ENCODE results near the gene UNC80.

Gene UNC80

DNA sequence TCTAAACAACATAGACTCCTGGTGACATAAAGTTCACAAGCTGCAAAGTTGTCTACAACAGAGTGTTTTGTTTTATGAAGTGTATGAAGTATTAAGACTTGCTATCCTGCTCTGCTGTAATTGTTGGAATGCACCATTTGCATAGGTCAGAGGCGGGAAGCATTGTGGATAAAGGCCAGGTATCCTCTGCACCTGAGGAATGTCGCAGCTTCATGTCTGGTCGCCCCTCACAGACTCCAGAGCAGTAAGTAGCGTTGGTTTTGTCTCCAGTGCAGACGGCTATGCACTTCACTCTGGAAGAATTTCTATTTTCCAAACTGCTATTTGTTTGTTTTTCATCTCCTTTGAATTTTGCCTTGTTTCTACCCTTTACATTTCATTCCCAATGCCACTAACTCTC is 63.1 kb downstream of the UNC80 start:
- H3K4me3 ChIP-seq (ENCODE audit: low read depth in 1 of 5, low read length in 5 of 5): no peak overlapping the region
- no peaks in the 10 kb centered on the region for H3K36me3 ChIP-seq (ENCODE audit: control insufficient read depth in 5 of 5, insufficient read depth in 5 of 5, low read length in 5 of 5)
- no peak overlapping the region for H3K9ac ChIP-seq (ENCODE audit: low read length in 5 of 5)
- H3K9me3 ChIP-seq (ENCODE audit: control insufficient read depth in 5 of 5, low read length in 5 of 5): no peaks in the 10 kb centered on the region
- no peaks in the 10 kb centered on the region for H3K4me1 ChIP-seq (ENCODE audit: control insufficient read depth in 5 of 5, insufficient read depth in 5 of 5, low read length in 5 of 5)
- H3K27ac ChIP-seq (ENCODE audit: low read depth, low read length): no peak overlapping the region
- no peaks in the 10 kb centered on the region for H3K27me3 ChIP-seq (ENCODE audit: control insufficient read depth in 5 of 5, insufficient read depth in 4 of 5, low read length in 5 of 5)

DNA sequence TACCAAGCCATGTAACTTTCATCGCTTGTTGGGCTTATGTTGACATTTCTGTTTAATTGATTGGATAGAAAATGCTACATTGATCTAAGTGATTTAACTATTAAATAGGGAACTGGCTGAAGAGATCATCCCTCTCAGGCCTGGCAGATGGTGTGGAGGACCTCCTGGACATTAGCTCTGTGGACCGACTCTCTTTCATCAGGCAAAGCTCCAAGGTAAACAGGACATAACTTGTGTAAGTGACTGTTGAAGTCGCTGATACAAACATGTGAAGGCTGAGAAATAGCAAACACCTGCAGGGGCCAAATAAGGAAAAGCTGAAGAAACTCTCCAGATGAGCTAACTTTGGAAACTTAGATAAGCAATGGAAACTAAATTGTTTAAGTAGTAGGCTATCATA is 68.8 kb downstream of the UNC80 start:
- Histone ChIP-seq H3K4me3 (ENCODE audit: low read depth in 1 of 5, low read length in 5 of 5) (no peak overlapping the region), H3K9me3 (ENCODE audit: control insufficient read depth in 5 of 5, low read length in 5 of 5) (no peaks in the 10 kb centered on the region), H3K4me1 (ENCODE audit: control insufficient read depth in 5 of 5, insufficient read depth in 5 of 5, low read length in 5 of 5) (no peaks in the 10 kb centered on the region), H3K27ac (ENCODE audit: low read depth, low read length) (no peak overlapping the region), H3K36me3 (ENCODE audit: control insufficient read depth in 5 of 5, insufficient read depth in 5 of 5, low read length in 5 of 5) (no peaks in the 10 kb centered on the region), H3K27me3 (ENCODE audit: control insufficient read depth in 5 of 5, insufficient read depth in 4 of 5, low read length in 5 of 5) (no peaks in the 10 kb centered on the region), H3K9ac (ENCODE audit: low read length in 5 of 5) (no peak overlapping the region)

DNA sequence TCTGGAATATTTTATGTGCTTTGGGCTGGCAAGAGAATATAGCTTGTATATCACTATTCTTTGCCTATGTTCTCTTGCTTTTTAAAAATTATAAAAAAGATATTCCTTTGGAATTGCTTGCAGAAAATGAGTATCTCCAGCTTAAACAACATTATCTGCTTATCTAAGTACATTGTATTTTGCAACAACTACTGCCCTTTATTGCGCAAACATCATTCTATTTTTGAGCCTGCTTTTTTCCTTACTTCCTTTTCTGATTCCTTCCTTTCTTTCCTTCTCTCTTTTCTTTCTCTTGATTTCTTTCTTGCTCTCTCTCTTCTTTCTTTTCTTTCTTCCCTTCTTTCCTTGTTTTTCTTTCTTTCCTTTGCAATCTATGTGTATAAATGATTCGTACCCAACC is 74.0 kb downstream of the UNC80 start:
- H3K36me3 ChIP-seq (ENCODE audit: control insufficient read depth in 5 of 5, insufficient read depth in 5 of 5, low read length in 5 of 5): no peaks in the 10 kb centered on the region
- H3K9me3 ChIP-seq (ENCODE audit: control insufficient read depth in 5 of 5, low read length in 5 of 5): no peaks in the 10 kb centered on the region
- H3K4me1 ChIP-seq (ENCODE audit: control insufficient read depth in 5 of 5, insufficient read depth in 5 of 5, low read length in 5 of 5): no peaks in the 10 kb centered on the region
- no peak overlapping the region for H3K9ac ChIP-seq (ENCODE audit: low read length in 5 of 5)
- H3K27ac ChIP-seq (ENCODE audit: low read depth, low read length): no peak overlapping the region
- no peak overlapping the region for H3K4me3 ChIP-seq (ENCODE audit: low read depth in 1 of 5, low read length in 5 of 5)
- no peaks in the 10 kb centered on the region for H3K27me3 ChIP-seq (ENCODE audit: control insufficient read depth in 5 of 5, insufficient read depth in 4 of 5, low read length in 5 of 5)

DNA sequence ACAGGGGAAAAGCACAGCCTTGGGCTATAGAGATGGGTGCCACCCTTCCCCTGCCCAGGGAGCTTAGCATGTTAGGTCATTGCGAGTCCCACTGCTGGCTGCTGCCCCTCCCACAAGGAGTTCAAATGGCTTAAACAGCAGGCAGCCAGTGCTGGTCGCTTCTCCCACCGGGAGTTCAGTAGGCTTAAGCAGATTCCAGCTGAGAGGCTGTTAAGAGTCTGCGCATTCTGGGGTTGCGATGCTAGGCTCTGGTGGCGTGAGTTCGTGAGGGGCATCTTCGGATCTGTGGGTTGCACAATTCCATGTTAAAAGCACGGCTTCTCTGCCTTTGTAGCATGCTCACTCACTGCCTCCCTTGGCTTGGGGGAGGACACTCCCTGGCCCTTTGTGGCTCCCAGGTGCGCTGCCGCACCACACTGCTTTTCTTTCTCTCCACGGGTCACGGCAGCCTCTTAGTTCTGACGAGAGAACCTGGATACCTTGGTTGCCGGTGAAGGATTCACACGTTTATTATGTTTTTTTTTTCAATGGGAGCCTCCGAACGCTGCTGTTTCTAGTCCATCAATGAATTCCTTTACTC is 93.2 kb downstream of the UNC80 start:
- Histone ChIP-seq H3K27me3 (ENCODE audit: control insufficient read depth in 5 of 5, insufficient read depth in 4 of 5, low read length in 5 of 5) (peaks cover 0 to 3% (median 0%) of the 10 kb centered on the region in 5 donors), H3K36me3 (ENCODE audit: control insufficient read depth in 5 of 5, insufficient read depth in 5 of 5, low read length in 5 of 5) (no peaks in the 10 kb centered on the region)

DNA sequence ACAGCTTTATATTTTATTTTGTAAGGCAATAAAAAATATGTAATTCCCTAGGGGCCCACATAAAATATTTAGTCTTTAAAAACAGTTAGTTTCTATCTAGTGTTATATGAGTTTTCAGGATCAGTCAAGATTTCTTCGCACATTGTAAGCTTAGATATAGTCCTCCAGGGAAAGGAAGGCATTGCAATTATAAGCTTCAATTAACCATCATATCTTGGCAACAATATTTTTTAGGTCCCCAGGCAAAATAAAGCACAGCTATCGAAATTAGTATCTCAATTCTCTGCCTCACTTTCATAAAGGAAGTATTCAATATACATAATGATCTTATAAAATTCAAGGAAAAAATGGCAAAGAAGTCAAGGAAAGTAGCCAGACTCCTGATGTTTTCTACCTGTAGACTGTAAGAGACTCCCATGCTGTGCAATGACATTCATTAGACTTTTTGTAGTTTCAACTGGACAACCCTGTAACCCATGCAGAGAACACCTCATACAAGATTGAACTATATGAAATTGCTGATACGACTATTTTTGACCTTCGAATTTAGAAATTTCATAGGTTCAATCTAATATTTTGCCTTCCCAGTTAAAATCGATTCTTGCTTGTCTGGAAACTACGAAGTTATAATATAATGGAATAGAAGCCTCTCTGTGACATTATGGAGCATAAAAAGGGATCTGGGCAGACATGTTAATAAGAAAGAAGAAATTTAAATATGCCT is 96.8 kb downstream of the UNC80 start:
- H3K4me1 ChIP-seq (ENCODE audit: control insufficient read depth in 5 of 5, insufficient read depth in 5 of 5, low read length in 5 of 5): no peaks in the 10 kb centered on the region
- no peak overlapping the region for H3K4me3 ChIP-seq (ENCODE audit: low read depth in 1 of 5, low read length in 5 of 5)
- H3K27me3 ChIP-seq (ENCODE audit: control insufficient read depth in 5 of 5, insufficient read depth in 4 of 5, low read length in 5 of 5): peaks cover 0 to 3% (median 0%) of the 10 kb centered on the region in 5 donors
- H3K36me3 ChIP-seq (ENCODE audit: control insufficient read depth in 5 of 5, insufficient read depth in 5 of 5, low read length in 5 of 5): no peaks in the 10 kb centered on the region
- no peak overlapping the region for H3K27ac ChIP-seq (ENCODE audit: low read depth, low read length)
- no peak overlapping the region for H3K9ac ChIP-seq (ENCODE audit: low read length in 5 of 5)
- peaks cover 0 to 5% (median 0%) of the 10 kb centered on the region in 5 donors for H3K9me3 ChIP-seq (ENCODE audit: control insufficient read depth in 5 of 5, low read length in 5 of 5)

More for the DNA sequence above, 93.2 kb downstream of the UNC80 start:
- Histone ChIP-seq H3K4me1 (ENCODE audit: control insufficient read depth in 5 of 5, insufficient read depth in 5 of 5, low read length in 5 of 5) (no peaks in the 10 kb centered on the region), H3K4me3 (ENCODE audit: low read depth in 1 of 5, low read length in 5 of 5) (no peak overlapping the region), H3K27ac (ENCODE audit: low read depth, low read length) (no peak overlapping the region), H3K9me3 (ENCODE audit: control insufficient read depth in 5 of 5, low read length in 5 of 5) (peaks cover 0 to 5% (median 0%) of the 10 kb centered on the region in 5 donors), H3K9ac (ENCODE audit: low read length in 5 of 5) (no peak overlapping the region)

DNA sequence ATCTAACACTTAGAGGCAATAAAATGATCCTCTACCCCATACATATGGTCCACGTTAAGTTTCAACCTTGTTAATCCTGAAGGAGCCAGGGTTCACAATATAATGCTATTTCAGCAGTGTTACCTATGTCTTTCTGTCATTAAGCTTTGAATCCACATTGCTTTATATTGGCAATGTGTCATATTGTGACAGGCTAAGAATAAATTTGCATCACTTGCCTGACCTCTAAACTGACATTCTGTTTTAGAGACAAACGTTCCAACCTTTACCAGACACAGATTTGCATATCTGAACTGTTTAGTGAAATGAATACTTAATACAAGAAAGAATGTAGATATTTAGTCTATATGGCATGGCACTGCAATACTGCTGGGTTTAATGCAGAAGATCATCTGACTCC is 98.4 kb downstream of the UNC80 start:
- no peak overlapping the region for H3K27ac ChIP-seq (ENCODE audit: low read depth, low read length)
- no peaks in the 10 kb centered on the region for H3K9me3 ChIP-seq (ENCODE audit: control insufficient read depth in 5 of 5, low read length in 5 of 5)
- no peak overlapping the region for H3K9ac ChIP-seq (ENCODE audit: low read length in 5 of 5)
- no peaks in the 10 kb centered on the region for H3K36me3 ChIP-seq (ENCODE audit: control insufficient read depth in 5 of 5, insufficient read depth in 5 of 5, low read length in 5 of 5)
- H3K27me3 ChIP-seq (ENCODE audit: control insufficient read depth in 5 of 5, insufficient read depth in 4 of 5, low read length in 5 of 5): no peaks in the 10 kb centered on the region
- H3K4me1 ChIP-seq (ENCODE audit: control insufficient read depth in 5 of 5, insufficient read depth in 5 of 5, low read length in 5 of 5): no peaks in the 10 kb centered on the region
- no peak overlapping the region for H3K4me3 ChIP-seq (ENCODE audit: low read depth in 1 of 5, low read length in 5 of 5)

DNA sequence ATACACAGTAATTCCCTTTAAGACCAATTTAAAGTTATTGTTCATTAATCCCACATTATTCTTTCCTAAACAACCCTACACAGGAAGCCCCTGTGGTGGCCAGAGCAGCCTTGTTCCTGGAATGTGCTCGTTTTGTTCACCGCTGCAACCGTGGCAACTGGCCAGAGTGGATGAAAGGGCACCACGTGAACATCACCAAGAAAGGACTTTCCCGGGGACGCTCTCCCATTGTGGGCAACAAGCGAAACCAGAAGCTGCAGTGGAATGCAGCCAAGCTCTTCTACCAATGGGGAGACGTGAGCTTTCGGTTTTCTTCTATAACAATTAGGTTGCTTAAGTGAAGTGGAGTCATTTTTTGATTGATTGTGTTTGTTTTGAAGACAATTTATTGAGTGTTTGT is 101.0 kb downstream of the UNC80 start:
- Histone ChIP-seq H3K4me3 (ENCODE audit: low read depth in 1 of 5, low read length in 5 of 5) (no peak overlapping the region), H3K27ac (ENCODE audit: low read depth, low read length) (no peak overlapping the region), H3K4me1 (ENCODE audit: control insufficient read depth in 5 of 5, insufficient read depth in 5 of 5, low read length in 5 of 5) (no peaks in the 10 kb centered on the region), H3K27me3 (ENCODE audit: control insufficient read depth in 5 of 5, insufficient read depth in 4 of 5, low read length in 5 of 5) (no peaks in the 10 kb centered on the region), H3K9ac (ENCODE audit: low read length in 5 of 5) (no peak overlapping the region), H3K9me3 (ENCODE audit: control insufficient read depth in 5 of 5, low read length in 5 of 5) (no peaks in the 10 kb centered on the region), H3K36me3 (ENCODE audit: control insufficient read depth in 5 of 5, insufficient read depth in 5 of 5, low read length in 5 of 5) (no peaks in the 10 kb centered on the region)

DNA sequence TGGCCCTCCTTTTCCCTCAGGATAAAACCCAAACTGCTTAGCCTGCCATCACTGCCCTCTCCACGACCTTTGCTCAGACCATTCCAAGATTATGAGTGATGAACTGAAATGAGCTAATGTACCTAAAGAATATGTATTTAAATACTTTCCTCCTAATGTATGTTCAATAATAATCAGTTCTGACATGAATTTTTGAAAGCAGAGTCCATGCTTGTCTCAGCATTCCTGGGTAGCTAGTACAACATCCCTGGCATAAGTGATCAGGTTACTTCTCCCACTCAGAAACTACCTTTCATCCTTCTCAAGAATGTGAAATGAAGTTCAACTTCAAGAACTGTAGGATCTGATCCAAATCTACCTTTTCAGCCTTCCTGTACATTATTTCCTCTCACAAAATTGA is 103.6 kb downstream of the UNC80 start:
- Histone ChIP-seq H3K27me3 (ENCODE audit: control insufficient read depth in 5 of 5, insufficient read depth in 4 of 5, low read length in 5 of 5) (no peaks in the 10 kb centered on the region), H3K4me3 (ENCODE audit: low read depth in 1 of 5, low read length in 5 of 5) (no peak overlapping the region), H3K4me1 (ENCODE audit: control insufficient read depth in 5 of 5, insufficient read depth in 5 of 5, low read length in 5 of 5) (no peaks in the 10 kb centered on the region), H3K9me3 (ENCODE audit: control insufficient read depth in 5 of 5, low read length in 5 of 5) (no peaks in the 10 kb centered on the region), H3K9ac (ENCODE audit: low read length in 5 of 5) (no peak overlapping the region), H3K27ac (ENCODE audit: low read depth, low read length) (no peak overlapping the region), H3K36me3 (ENCODE audit: control insufficient read depth in 5 of 5, insufficient read depth in 5 of 5, low read length in 5 of 5) (no peaks in the 10 kb centered on the region)

DNA sequence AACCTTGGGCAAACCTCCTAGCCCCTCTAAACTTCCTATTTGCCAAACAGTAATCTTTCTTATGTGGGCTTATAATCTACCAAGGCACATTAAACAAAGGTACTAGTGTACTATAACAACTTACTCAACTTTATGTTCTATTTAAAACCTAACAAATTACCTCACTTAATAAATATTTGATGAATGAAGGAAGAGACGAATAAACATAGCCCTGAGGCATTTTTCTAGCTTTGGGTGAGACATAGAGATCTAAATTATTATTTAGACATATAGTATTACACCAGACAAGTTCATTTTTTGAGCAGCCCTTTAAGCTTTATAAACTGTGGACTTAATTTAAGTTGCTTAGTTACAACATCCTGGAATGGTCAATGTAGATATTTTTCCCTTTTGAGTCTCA is 104.6 kb downstream of the UNC80 start:
- Histone ChIP-seq H3K4me3 (ENCODE audit: low read depth in 1 of 5, low read length in 5 of 5) (no peak overlapping the region), H3K36me3 (ENCODE audit: control insufficient read depth in 5 of 5, insufficient read depth in 5 of 5, low read length in 5 of 5) (no peaks in the 10 kb centered on the region), H3K4me1 (ENCODE audit: control insufficient read depth in 5 of 5, insufficient read depth in 5 of 5, low read length in 5 of 5) (no peaks in the 10 kb centered on the region), H3K27me3 (ENCODE audit: control insufficient read depth in 5 of 5, insufficient read depth in 4 of 5, low read length in 5 of 5) (no peaks in the 10 kb centered on the region), H3K27ac (ENCODE audit: low read depth, low read length) (no peak overlapping the region), H3K9me3 (ENCODE audit: control insufficient read depth in 5 of 5, low read length in 5 of 5) (no peaks in the 10 kb centered on the region), H3K9ac (ENCODE audit: low read length in 5 of 5) (no peak overlapping the region)

DNA sequence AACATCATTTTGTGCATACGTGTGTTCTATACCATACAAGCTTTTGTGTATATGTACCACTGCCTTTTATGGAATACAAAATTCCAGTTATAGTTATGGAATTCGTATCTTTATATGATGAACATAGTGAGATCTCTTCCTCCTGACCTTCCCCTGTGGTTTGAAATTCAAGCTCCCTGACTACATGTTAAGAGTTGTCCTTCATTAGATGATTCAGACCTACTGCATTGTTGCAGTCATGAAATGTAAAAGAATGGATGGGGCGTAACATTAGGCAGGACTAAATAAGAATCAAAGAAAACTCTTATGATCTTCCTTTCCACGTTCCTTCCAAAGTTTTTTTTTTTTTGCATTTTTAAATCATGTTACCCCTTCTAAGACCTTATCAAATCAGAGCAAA is 107.1 kb downstream of the UNC80 start:
- no peak overlapping the region for H3K27ac ChIP-seq (ENCODE audit: low read depth, low read length)
- H3K9ac ChIP-seq (ENCODE audit: low read length in 5 of 5): no peak overlapping the region
- no peaks in the 10 kb centered on the region for H3K4me1 ChIP-seq (ENCODE audit: control insufficient read depth in 5 of 5, insufficient read depth in 5 of 5, low read length in 5 of 5)
- H3K9me3 ChIP-seq (ENCODE audit: control insufficient read depth in 5 of 5, low read length in 5 of 5): no peaks in the 10 kb centered on the region
- no peak overlapping the region for H3K4me3 ChIP-seq (ENCODE audit: low read depth in 1 of 5, low read length in 5 of 5)
- H3K27me3 ChIP-seq (ENCODE audit: control insufficient read depth in 5 of 5, insufficient read depth in 4 of 5, low read length in 5 of 5): no peaks in the 10 kb centered on the region
- no peaks in the 10 kb centered on the region for H3K36me3 ChIP-seq (ENCODE audit: control insufficient read depth in 5 of 5, insufficient read depth in 5 of 5, low read length in 5 of 5)

All from subcutaneous abdominal adipose tissue (tissue), 5 donors.